Measurements from ENCODE around the gene SLC24A1. TPM values are rescaled to one million over a fixed set of nuclear protein-coding genes. Genes with fewer than 3 reads are reported as not detected.
A peak's percentile ranks its signal among the peaks of the same experiment; 100 is the strongest.

Gene SLC24A1
- total RNA-seq, 1 donor from 2014 or later, result 2.0 TPM

DNA sequence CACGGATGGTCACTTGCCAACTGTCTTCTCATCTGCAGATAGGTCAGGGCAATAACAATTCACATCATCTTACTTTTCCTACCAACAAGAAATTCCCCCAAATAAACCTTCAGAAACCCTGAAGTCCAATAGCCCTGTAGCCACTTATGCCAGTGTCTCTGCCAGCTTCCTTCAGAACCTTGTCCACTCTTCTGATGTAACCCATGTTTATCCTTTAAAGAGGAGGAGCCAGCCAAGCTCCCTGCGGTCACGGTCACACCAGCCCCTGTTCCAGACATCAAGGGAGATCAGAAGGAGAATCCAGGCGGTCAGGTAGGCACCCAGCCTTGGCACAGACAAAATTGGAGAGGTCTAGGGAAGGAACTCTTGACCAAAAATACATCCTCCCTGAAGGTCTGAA lies 23.7 kb downstream of the SLC24A1 start:
- ATAC-seq (ENCODE audit: poor library complexity), result no peak
- no peak for DNase-seq
- intact Hi-C loops (cut with DNase I), result no loop called here

DNA sequence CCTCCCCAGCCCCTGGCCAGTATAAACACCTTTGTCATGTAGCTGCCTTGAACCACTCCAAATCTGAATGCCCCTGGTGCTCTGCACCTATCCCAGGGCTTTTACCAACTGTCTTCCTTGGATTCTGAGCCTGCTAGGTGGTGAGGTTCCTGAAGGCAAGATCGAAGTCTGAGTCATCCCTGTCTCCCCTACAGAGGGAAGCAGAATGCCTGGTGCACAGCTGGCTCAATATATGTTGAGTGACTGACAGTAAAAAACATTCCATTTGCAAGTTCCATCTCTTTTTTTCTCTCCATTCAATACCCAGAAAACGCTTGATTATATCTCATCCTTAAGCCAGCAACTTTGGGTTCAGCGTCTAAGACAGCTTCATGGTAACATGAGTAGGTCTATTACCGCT lies 24.7 kb downstream of the SLC24A1 start:
- no peak for DNase-seq
- intact Hi-C loops (cut with DNase I), result no loop called here

GRCh38 chr15:65650312-65651041 lies 28.7 kb downstream of the SLC24A1 start:
- no peak for DNase-seq
- intact Hi-C loops (cut with DNase I), result no loop called here
- ATAC-seq (ENCODE audit: poor library complexity), result no peak

More for the DNA sequence above, 24.7 kb downstream of the SLC24A1 start:
- no peak for ATAC-seq (ENCODE audit: poor library complexity)

DNA sequence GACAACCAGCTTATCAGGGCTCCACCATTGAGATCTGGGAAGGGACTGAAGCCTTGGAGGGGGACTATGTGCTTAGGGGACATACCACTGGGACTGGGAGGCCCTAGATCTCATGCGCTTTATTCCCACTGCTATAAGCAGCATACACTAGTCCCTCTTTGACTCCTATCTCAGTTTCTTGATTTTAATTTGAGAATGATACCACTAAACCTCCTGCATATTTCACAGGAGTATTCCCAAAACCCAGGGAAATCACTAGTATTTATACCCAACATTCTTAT lies 29.2 kb downstream of the SLC24A1 start:
- intact Hi-C loops (cut with DNase I), result no loop called here
- no peak for ATAC-seq (ENCODE audit: poor library complexity)
- no peak for DNase-seq

DNA sequence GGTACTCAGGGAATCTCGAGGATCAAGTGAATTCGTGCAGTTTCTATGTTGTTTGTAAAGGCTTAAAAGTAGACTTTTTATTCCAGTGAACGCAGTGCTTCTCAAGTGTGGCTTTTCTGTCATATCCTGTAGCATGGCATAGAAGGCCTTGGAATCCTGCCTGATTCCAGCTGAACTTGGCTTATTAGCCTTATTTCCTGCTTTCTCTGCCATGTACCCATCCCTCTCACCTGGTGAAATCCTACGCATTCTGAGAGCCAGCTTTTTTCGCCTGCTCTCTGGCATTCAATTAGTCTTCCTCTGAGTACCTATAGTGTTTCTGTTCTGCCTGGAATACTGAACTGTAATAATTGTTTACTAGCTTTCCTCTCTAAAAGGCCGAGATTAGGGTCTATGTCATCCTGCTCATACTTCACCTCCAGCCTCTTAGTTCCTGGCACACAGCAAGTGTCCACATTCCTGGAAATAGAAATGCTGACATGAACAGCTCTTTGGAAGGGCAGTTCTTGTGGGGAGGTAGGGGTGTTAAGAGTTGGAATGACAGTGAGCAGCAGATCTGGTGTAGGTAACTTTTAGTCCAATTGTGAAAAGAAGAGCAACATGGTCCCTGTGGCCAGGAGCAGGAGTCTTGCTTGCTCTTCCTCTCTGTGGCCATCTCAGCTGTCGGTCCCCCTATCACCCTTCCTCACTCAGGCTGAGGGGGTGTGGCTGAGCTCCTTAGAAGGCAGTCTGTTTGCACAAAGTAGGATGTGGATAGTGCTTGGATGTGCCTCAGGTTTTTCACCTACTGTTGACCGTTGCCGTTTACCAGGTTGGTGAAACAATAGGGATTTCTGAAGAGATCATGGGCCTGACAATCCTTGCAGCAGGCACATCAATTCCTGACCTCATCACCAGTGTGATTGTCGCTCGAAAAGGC lies 30.4 kb downstream of the SLC24A1 start:
- ATAC-seq (ENCODE audit: poor library complexity) (peak; percentile 58), DNase-seq (no peak)
- intact Hi-C loops (cut with DNase I), result no loop called here

- no peak for ATAC-seq (ENCODE audit: poor library complexity)
- intact Hi-C loops (cut with DNase I), result no loop called here
- DNase-seq, result no peak
Measured at GRCh38 chr15:65653341-65653740, 31.6 kb downstream of the SLC24A1 start.

DNA sequence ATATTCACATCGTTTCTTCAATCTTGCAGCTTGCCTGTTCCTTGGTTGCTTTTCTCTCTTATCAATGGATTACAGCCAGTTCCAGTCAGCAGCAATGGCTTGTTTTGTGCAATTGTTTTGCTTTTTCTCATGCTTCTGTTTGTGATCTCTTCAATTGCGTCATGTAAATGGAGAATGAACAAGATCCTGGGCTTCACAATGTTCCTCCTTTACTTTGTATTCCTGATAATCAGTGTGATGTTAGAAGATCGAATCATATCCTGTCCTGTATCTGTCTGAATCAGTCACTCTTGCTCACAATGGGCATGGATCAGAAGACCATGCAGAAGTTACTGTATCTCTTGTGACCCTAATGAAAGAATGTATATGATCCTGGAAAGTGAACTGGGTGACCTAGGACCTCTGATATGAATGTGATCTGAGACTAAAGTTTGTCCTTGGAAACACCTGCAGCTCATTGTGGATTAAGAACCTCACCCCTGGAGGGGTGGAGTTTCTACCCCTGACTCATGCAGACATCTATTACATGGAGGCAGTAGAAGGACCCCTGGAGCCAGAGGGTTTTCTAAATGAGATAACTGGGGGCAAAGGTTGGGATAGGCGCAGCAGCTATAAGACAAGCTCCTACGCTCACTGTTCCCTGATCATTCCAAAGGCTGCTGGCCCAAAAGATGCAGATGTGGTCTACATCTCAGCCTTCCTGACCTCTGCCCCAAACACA lies 32.2 kb downstream of the SLC24A1 start:
- ATAC-seq (ENCODE audit: poor library complexity) (no peak), DNase-seq (no peak)
- intact Hi-C loops (cut with DNase I), result no loop called here

GRCh38 chr15:65655026-65655425 lies 33.3 kb downstream of the SLC24A1 start:
- intact Hi-C loops (cut with DNase I), result no loop called here
- ATAC-seq (ENCODE audit: poor library complexity) (no peak), DNase-seq (no peak)

GRCh38 chr15:65655457-65655856 lies 33.7 kb downstream of the SLC24A1 start:
- intact Hi-C loops (cut with DNase I), result no loop called here
- ATAC-seq (ENCODE audit: poor library complexity), result no peak
- no peak for DNase-seq

DNA sequence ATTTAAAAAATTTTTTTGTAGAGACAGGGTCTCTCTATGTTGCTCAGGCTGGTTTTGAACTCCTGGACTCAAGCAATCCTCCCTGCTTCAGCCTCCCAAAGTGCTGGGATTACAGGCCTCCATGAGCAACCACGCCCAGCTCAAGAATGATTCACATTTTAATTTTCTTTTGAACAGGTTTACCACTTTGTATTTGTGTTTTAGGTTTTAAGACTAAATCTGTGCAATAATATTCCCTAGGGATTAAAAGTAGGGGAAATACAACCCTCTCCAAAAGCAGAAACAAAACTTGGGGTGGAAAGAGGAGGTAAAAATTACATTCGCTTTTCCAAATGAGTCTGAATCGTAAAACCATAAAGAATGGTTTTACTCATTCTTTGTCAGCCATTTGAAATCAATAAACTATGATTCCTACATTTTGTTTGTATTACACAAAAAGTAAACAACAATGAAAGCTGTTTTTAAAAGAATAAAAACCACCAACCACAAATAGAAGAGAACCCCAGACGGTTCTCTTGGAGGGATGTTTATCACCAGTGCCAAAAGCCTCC lies 37.8 kb downstream of the SLC24A1 start:
- no peak for DNase-seq
- ATAC-seq (ENCODE audit: poor library complexity), result no peak
- intact Hi-C loops (cut with DNase I), result no loop called here

DNA sequence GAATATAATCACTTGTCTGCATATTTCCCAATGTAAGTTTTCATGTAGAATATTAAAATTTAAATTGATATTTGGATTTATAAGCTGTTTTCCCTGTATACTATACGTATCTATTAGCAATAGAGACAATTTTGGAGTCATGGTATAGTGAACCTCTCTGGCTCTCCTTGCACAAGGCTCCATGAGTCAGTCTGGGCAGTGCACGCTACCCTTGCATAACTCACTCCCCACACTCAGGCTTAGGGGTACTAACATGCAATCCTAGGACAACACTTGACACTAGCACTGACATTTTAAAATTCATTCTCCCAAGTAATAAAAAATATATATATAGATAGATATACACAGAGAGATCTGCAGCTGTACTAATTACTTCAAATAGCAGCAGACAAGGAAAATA lies 39.2 kb downstream of the SLC24A1 start:
- ATAC-seq (ENCODE audit: poor library complexity) (no peak), DNase-seq (no peak)
- intact Hi-C loops (cut with DNase I), result no loop called here

DNA sequence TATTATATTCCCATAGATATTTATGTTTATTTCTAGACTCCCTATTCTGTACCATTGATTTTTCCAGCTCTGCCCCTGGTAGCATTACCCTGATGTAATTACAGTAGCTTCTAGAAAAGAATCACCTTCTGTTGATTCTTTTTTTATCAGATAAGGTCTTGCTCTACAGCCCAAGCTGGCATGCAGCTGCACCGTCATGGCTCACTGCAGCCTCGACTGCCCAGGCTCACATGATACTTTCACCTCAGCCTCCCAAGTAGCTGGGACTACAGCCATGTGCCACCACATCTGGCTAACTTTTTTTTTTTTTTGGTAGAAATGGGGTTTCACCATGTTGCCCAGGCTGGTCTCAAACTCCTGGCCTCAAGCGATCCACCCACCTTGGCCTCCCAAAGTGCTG lies 41.8 kb downstream of the SLC24A1 start:
- ATAC-seq (ENCODE audit: poor library complexity), result no peak
- no peak for DNase-seq
- intact Hi-C loops (cut with DNase I), result no loop called here

GRCh38 chr15:65666257-65666656 lies 44.5 kb downstream of the SLC24A1 start:
- no peak for ATAC-seq (ENCODE audit: poor library complexity)
- no peak for DNase-seq
- intact Hi-C loops (cut with DNase I), result no loop called here

- intact Hi-C loops (cut with DNase I), result no loop called here
Measured at GRCh38 chr15:65675551-65675950, 53.8 kb downstream of the SLC24A1 start.

GRCh38 chr15:65676123-65676522 lies 54.4 kb downstream of the SLC24A1 start:
- intact Hi-C loops (cut with DNase I), result no loop called here
- no peak for DNase-seq

More at GRCh38 chr15:65675551-65675950, 53.8 kb downstream of the SLC24A1 start:
- ATAC-seq (ENCODE audit: poor library complexity) (no peak), DNase-seq (no peak)

DNA sequence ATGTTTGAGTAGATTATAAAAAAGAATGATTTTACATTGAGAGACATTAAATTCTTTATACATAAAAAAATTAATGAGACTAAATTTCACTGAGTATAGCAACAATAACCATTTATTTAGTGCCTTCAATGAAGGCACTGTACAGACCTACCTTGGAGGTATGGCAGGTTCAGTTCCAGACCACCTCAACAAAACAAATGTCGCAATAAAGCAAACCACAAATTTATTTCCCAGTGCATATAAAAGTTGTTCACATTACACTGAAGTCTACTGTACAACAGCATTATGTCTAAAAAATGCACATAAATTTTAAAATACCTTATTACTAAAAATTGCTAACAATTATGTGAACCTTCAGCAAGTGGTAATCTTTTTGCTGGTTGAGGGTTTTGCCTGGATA lies 58.8 kb downstream of the SLC24A1 start:
- intact Hi-C loops (cut with DNase I), result no loop called here
- ATAC-seq (ENCODE audit: poor library complexity) (no peak), DNase-seq (no peak)

More at GRCh38 chr15:65676123-65676522, 54.4 kb downstream of the SLC24A1 start:
- ATAC-seq (ENCODE audit: poor library complexity), result no peak

DNA sequence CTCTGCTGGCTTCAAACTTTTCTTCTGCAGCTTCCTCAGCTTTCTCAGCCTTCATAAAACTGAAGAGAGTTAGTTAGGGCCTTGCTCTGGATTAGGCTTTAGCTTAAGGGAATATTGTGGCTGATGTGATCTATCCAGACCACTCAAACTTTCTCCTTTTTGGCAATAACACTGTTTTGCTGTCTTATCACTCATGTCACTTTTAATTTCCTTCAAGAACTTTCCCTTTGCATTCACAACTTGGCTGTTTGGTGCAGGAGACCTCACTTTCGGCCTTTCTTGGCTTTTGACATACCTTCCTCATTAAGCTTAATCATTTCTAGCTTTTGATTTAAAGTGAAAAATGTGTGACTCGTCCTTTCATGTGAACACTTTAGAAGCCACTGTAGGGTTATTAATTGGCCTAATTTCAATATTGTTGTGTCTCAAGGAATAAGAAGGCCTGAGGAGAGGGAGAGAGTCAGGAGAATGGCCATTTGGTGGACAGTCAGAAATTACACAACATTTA lies 60.7 kb downstream of the SLC24A1 start:
- ATAC-seq (ENCODE audit: poor library complexity), result no peak
- intact Hi-C loops (cut with DNase I), result no loop called here
- DNase-seq, result no peak

- no peak for DNase-seq
- ATAC-seq (ENCODE audit: poor library complexity), result no peak
- intact Hi-C loops (cut with DNase I), result no loop called here
Measured at GRCh38 chr15:65688462-65688861, 66.7 kb downstream of the SLC24A1 start.

- DNase-seq (no peak), ATAC-seq (ENCODE audit: poor library complexity) (no peak)
- intact Hi-C loops (cut with DNase I), result no loop called here
Measured at GRCh38 chr15:65690173-65690572, 68.4 kb downstream of the SLC24A1 start.
